GM19463 (cell line): ENCODE data around the gene MBOAT7.
"Not testable (repeated sequence)": the region's sequence is repeated elsewhere in the genome, so short reads cannot be mapped to it uniquely, and the experiment has no call there.

Experiments
- ATAC-seq: cut with Tn5 transposase; IDR thresholded peaks from one replicate; pipeline ENCODE4 v1.9.1; 2021; ENCODE audit warnings: mild to moderate bottlenecking, moderate library complexity; ENCODE audit not compliant: unreplicated experiment

MBOAT7 gene, protein sequence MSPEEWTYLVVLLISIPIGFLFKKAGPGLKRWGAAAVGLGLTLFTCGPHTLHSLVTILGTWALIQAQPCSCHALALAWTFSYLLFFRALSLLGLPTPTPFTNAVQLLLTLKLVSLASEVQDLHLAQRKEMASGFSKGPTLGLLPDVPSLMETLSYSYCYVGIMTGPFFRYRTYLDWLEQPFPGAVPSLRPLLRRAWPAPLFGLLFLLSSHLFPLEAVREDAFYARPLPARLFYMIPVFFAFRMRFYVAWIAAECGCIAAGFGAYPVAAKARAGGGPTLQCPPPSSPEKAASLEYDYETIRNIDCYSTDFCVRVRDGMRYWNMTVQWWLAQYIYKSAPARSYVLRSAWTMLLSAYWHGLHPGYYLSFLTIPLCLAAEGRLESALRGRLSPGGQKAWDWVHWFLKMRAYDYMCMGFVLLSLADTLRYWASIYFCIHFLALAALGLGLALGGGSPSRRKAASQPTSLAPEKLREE

DNA sequence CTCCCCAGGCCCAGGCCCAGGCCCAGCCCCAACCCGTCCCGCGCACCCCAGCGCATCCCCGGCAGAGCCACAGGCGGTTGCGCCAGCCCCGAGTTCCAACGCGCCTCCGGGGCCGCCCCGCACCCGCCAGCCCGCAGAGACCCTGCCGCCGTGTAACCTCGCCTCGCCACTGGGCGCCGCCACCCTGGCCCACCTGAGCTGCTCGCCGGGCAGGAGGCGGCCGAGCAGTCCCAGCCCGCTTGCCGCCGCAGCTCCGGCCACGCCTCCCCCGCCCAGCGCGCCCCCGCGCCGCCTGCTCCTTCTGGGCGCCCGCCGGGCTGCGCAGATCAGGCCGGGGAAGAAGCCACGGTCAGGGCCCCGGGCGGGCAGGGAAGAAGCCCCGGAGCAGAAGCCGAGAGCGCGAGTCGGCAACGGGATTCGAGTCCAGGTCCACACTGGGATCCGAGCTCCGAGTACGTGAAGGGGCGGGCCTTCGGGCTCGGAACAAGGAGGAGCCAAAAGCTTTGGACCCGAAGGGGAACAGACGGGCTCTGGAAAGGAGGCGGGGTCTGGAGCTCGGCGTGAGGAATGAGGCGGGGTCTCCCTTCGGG lies at the start of gene MBOAT7:
Gene MBOAT7 (minus strand): TSS at position 436 of the 590 bp plus-strand sequence. CDS start 1,072 bp downstream, outside the sequence.
- peak; percentile 15 for ATAC-seq

GRCh38 chr19:54233941-54234340 lies 44.6 kb upstream of the MBOAT7 start:
- ATAC-seq = no peak

GRCh38 chr19:54231077-54231931 lies 41.9 kb upstream of the MBOAT7 start:
- peak; percentile 51 for ATAC-seq

DNA sequence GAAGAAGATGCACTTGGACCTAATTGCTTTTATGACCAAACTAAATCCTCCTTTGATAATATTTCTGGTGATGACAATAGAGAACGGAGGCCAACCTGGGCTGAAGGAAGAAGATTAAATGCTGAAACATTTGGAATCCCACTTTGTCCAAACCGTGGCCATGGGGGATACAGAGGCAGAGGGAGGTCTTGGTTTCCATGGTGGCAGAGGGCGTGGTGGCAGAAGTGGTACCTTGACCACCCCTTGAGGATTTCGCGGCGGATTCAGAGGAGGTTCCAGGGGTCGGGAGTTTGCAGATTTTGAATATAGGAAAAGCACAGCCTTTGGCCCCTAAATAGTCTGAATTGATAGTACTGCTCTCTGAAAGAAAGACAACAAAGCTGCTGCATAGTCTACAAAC lies 40.7 kb upstream of the MBOAT7 start:
- no peak for ATAC-seq

DNA sequence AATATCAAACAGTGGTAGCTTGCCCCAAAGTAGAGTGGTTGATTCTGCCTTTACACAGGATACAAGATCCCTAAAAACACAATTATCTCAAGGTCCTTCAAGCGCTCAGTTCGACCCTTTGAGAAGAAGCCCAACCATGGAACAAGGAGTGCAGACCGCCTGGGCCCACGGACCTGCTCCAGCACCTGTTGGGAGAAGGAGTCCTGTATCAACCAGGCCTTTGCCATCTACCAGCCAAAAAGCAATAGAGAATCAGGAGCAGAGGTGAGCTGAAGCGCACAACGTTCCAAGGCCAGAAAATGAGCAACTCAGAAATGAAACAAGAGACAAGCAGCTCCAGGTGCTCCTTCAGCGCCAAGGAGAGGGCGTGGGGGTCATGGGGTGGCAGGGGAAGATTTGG lies 39.8 kb upstream of the MBOAT7 start:
- ATAC-seq = no peak

DNA sequence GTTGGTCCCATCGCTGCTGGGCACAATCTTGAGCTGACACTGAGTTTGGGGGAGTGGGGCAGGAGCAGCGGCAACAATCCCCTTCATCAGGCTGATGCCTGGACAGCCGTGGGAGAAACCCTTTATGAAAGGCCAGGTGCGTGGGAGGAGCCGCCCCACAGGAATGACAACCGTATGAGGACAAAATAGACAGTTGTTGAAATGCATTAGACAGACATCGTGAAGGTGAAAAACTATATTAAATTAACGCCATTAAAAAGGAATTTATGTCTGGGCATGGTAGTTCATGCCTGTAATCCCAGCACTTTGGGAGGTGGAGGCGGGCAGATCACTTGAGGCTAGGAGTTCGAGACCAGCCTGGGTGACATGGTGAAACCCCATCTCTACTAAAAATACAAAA lies 35.2 kb upstream of the MBOAT7 start:
- ATAC-seq = not testable (repeated sequence)

DNA sequence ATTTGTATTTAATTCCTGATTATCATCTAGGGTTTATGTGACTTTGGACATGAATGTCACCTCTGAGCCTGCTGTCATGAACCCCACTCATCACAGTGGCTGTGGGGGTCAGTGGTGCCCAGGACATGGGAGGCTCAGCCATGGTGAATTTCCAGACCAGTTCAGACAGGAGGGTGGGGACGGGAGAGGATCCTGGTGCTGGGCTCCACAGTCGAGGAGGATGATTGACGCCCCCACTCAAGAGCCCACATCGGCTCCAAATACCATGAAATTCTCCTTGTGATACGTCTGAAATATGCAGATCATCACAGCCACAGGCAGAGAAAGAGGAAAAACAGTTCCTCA lies 34.5 kb upstream of the MBOAT7 start:
- not testable (repeated sequence) for ATAC-seq

DNA sequence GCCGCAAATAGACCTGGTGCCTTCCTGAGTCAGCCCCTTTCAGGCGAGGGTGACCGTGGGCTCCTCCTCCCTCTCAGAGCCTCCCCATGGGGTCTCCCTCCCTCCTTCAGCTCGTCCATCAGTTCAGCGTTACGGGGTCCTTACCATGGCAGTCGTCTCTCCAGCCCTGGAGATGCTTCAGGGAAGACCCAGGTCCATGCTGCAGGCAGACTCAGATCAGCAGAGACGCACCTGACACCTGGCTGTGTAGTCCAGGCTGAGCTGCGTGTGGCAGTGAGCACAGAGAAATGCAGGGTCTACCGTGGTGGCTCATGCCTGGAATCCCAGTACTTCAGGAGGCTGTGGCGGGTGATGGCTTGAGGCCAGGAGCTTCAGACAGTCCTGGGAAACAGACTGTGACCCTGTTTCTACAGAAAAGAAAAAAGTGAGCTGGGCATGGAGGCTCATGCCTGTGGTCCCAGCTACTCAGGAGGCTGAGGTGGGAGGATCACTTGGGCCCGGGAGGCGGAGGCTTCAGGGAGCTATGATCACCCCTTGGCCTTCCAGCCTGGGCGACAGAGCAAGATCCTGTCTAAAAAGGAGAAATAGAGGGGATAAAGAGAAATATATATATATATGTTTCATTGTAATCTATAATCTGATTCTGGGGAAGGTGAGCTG lies 34.0 kb upstream of the MBOAT7 start:
- not testable (repeated sequence) for ATAC-seq

- not testable (repeated sequence) for ATAC-seq
These were observed 33.3 kb upstream of the MBOAT7 start, which contains the start of gene LILRB3 for GRCh38 chr19:54222474-54223276. Gene LILRB3 (minus strand): TSS chr19:54223007. CDS start chr19:54222976, 31 bp downstream.

DNA sequence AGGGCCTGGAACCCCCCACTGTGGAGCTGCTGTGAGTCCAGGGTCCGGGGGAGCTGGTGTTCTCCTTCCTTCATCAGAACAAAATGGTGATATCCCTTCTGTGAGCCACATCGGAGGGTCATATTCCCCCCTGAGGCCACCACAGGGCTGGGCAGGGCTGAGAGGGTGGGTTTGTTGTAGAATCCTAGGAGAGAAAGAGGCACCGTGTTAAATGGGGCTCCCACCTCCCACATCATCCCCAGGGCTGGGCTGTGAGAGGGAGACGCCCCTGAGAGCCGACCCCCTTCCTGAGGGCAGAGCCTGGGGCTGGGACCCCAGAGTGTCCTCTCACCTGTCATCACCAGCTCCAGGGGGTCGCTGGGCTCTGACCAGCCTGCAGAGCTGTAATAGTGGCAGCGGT lies 32.6 kb upstream of the MBOAT7 start:
- not testable (repeated sequence) for ATAC-seq

- ATAC-seq = not testable (repeated sequence)
These were observed 30.3 kb upstream of the MBOAT7 start for GRCh38 chr19:54219702-54220101.

DNA sequence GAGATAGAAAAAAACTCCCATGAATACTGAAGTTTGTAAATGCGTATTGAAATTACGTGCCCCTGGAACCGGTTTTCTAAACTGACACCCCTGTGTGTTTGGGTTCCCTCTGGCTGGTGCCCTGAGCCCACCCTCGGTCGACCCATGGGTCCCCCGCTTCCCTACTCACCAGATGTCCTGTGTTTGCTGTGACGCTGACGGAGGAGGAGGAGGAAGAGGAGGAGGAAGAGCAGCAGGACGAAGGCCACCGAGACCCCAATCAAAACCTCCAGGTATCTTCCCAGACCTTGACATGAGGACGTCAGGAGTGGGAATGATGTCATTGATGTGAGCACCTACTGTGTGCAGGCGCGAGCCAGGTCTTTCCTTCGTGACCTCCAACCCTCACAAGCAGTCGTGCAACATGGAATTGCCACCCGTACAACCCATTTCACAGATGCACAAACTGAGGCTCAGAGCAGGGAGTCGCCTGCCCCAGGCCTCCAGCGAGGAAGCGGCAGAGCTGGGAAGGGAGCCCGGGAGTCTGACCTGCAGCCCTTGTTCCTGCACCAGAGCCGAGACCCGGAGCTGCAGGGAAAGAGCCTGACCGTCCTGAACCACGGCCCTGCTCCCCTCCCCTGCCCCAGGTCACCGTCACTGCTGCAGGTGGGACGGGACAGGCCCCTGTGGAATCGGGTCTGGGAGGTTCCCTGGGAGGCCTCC lies 29.7 kb upstream of the MBOAT7 start:
- ATAC-seq = no peak

DNA sequence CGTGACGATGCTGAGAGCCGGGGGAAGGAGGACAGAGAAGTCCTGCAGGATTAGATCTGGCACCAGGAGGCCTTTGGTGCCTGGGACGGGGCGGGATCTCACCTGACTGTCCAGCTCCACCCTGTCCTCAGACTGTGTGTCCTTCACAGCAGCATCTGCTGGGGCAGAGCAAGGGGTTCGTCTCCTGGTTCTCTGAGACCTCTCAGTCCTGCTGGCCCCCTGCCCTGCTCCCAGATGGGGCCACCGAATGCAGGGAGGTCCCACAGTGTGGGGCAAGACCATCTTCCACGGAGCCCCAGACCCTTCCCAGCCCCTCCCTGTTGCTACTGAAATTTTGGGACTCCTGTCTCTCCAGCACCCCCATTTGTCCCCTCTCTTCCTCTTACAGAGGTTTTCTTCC lies 28.9 kb upstream of the MBOAT7 start:
- no peak for ATAC-seq

DNA sequence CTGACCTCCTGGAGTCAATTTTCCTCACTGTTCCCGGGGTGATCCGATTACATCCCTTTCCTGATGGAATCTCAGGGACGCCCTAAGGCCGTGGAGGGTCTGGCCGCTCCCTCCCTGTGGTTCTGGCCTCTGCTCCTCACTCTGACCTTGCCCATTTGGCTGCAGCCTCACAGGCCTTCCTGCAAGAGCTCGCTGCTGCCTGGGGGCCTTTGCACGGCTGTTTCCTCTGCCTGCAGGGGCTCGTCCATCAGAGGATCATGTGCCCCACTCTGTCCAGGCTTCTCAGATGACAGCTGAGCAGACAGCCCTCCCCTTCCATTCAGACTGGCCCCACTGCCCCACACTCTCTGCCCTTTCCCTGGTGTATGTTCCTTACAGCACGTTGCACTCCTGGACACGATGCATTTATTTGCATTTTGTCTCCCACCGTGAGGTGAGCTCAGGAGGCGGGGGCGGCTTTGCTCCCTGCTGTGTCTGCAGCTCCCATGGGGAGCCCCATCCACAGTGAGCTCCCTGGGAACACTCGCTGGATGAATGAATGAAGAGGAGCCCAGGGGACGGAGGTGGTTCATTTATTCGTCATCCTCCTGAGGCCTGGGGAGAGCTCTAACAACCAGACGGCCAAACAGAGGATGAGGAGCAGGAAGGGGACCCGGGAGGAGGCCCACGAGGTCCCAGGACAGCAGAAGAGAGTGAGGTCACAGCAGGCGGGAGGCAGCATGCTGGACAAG lies 28.3 kb upstream of the MBOAT7 start:
- ATAC-seq = not testable (repeated sequence)

DNA sequence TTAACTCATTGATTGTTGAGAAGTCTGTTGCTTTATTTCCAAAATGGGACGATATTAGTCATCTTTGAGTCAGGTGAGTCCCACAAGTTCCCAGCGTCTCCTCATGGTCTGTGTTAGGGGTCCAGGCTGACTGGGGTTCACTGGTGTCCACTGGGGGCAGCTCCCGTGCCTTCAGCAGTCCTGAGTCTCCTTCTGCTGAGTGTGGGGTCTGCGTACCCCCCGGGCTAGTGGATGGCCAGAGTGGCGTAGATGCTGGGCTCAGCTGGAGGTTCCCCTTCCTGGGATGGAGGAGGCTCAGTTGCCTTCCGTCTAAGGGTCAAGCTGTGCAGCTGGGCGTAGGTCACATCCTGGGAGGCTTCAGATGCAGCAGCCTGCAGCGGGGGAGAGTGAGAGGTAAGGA lies 27.5 kb upstream of the MBOAT7 start:
- no peak for ATAC-seq

- ATAC-seq = not testable (repeated sequence)
These were observed 25.4 kb upstream of the MBOAT7 start for GRCh38 chr19:54214734-54215133.

GRCh38 chr19:54214217-54214616 lies 24.8 kb upstream of the MBOAT7 start:
- ATAC-seq = not testable (repeated sequence)

GRCh38 chr19:54211235-54211634 lies 21.9 kb upstream of the MBOAT7 start:
- ATAC-seq = no peak
